Ovary (tissue), 10 donors: ENCODE data around the gene MYO5C. TPM values are rescaled to one million over a fixed set of nuclear protein-coding genes. Genes with fewer than 3 reads are reported as not detected.

Source experiments
- DNase-seq, 5 donors: peaks; one replicate each; pipeline ENCODE4 v3.0.0-alpha.2; 2019 to 2020
- H3K27ac ChIP-seq, 2 donors: fragments of 200-600 bp; one replicate each; pipeline versions ENCODE4 v1.5.1 to v1.8.0; 2019 to 2022
- H3K27me3 ChIP-seq: fragments of 200-600 bp; one replicate; pipeline ENCODE4 v1.8.0; 2022
- H3K36me3 ChIP-seq: fragments of 200-600 bp; sonication (generic); one replicate; pipeline ENCODE4 v1.5.1; 2019
- H3K4me1 ChIP-seq: one replicate; pipeline ENCODE4 v1.8.1; 2013; ENCODE audit warnings: mild to moderate bottlenecking, moderate library complexity; ENCODE audit not compliant: insufficient read depth
- H3K4me3 ChIP-seq: fragments of 200-600 bp; sonication (generic); one replicate; pipeline ENCODE4 v1.5.1; 2017
- H3K9me3 ChIP-seq, 2 donors: fragments of 200-600 bp in 1 of 2; sonication (generic) in 1 of 2; one replicate each; pipeline versions ENCODE4 v1.5.1 to v1.8.1; 2013 to 2019; ENCODE audit warnings: mild to moderate bottlenecking in 1 of 2, moderate library complexity in 1 of 2
- EP300 ChIP-seq: sonication (generic); formaldehyde crosslinking; IDR thresholded peaks from one replicate; pipeline ENCODE4 v1.6.1; 2017; ENCODE audit warnings: antibody characterized with exemption
- POLR2A ChIP-seq: fragments of 450-650 bp; IDR thresholded peaks from one replicate; pipeline ENCODE4 v1.6.1; 2017; ENCODE audit warnings: antibody characterized with exemption, mild to moderate bottlenecking, moderate library complexity
- whole genome bisulfite sequencing, 3 donors: extraction: QIAGEN DNeasy Blood & Tissue Kit in 1 of 3; methylation state at CpG; one replicate each; pipeline versions ENCODE4 v1.1.5 to v1.1.7; 2013 to 2017; 5-methylcytosine and 5-hydroxymethylcytosine counted together
- intact Hi-C, 4 donors: fragments of 100-400 bp; cut with DNase I; formaldehyde crosslinking; loops; one replicate each; pipeline versions ENCODE4 v1.11.0 to v1.15.1; 2022 to 2023
- long read RNA-seq, 3 donors: library from polyadenylated mRNA in 2 of 3; unstranded in 2 of 3; transcript quantifications; one replicate each; pipeline ENCODE4 v2.0.0 and lab custom pipeline, GENCODE V29; 2021 to 2026
- polyA plus RNA-seq, 2 donors: library from polyadenylated mRNA; stranded (reverse); fragments of 200-250 nt in 1 of 2; fragments of 350-450 nt in 1 of 2; fragmentation: Illumina TruSeq in 1 of 2; extraction: RNeasy Lipid Tissue Mini Kit (QIAGEN cat#74804) in 1 of 2; gene quantifications; one replicate each; pipeline ENCODE4 v1.2.3, GENCODE V29; 2013 to 2014
- total RNA-seq, 7 donors: library from RNA; depleted of rRNA in 2 of 7; stranded (reverse); fragments of >200 nt in 2 of 7; fragmentation: NEBNext Ultra II Directional in 3 of 7; extraction: Animal tissue kit (Norgen Biotek cat#: 25700) in 3 of 7; gene quantifications; one replicate each; pipeline versions ENCODE4 v1.1.0 to v1.2.4, GENCODE V29; 2016 to 2023
- TF ChIP-seq, protein P1 (sequence below), 3 donors: fragments of 450-650 bp in 2 of 3; fragments of 200-600 bp in 1 of 3; IDR thresholded peaks; one replicate each; pipeline versions ENCODE4 v1.5.1 to v1.8.0; 2016 to 2022; ENCODE audit warnings: antibody characterized with exemption in 3 of 3, mild to moderate bottlenecking in 1 of 3
- donor health status: DM: no; HTN: no; CAD: no; lungs with moderate emphysema.
- donor health status: DM: no; HTN: no; CAD: no.
- donor health status: Bipolar disorder and iron deficiency.
- donor health status: DM: yes; HTN: yes; CAD: no.
- donor health status: DM: no; HTN: no; CAD: no.
- donor health status: DM: yes; HTN: yes; CAD: no.

Gene MYO5C, protein sequence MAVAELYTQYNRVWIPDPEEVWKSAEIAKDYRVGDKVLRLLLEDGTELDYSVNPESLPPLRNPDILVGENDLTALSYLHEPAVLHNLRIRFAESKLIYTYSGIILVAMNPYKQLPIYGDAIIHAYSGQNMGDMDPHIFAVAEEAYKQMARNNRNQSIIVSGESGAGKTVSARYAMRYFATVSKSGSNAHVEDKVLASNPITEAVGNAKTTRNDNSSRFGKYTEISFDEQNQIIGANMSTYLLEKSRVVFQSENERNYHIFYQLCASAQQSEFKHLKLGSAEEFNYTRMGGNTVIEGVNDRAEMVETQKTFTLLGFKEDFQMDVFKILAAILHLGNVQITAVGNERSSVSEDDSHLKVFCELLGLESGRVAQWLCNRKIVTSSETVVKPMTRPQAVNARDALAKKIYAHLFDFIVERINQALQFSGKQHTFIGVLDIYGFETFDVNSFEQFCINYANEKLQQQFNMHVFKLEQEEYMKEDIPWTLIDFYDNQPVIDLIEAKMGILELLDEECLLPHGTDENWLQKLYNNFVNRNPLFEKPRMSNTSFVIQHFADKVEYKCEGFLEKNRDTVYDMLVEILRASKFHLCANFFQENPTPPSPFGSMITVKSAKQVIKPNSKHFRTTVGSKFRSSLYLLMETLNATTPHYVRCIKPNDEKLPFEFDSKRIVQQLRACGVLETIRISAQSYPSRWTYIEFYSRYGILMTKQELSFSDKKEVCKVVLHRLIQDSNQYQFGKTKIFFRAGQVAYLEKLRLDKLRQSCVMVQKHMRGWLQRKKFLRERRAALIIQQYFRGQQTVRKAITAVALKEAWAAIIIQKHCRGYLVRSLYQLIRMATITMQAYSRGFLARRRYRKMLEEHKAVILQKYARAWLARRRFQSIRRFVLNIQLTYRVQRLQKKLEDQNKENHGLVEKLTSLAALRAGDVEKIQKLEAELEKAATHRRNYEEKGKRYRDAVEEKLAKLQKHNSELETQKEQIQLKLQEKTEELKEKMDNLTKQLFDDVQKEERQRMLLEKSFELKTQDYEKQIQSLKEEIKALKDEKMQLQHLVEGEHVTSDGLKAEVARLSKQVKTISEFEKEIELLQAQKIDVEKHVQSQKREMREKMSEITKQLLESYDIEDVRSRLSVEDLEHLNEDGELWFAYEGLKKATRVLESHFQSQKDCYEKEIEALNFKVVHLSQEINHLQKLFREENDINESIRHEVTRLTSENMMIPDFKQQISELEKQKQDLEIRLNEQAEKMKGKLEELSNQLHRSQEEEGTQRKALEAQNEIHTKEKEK (N-terminal part only)
- 10 to 100 TPM in 4 of 7 donors, 1 to 10 TPM in 3; 1.1 to 23.6 (median 10.8) TPM for total RNA-seq
- 1 to 10 TPM; 3.4 to 4.5 TPM for polyA plus RNA-seq
- long read RNA-seq, donor 1, partial matches to known transcripts, result 2 of 2 reads
- long read RNA-seq, donor 1, other reads (novel, unspliced or antisense), result 0 of 2 reads
- long read RNA-seq, donor 2, result 0 reads
- long read RNA-seq, donor 3, partial matches to known transcripts, result 2 of 9 reads
- long read RNA-seq, donor 3, other reads (novel, unspliced or antisense), result 4 of 9 reads

DNA sequence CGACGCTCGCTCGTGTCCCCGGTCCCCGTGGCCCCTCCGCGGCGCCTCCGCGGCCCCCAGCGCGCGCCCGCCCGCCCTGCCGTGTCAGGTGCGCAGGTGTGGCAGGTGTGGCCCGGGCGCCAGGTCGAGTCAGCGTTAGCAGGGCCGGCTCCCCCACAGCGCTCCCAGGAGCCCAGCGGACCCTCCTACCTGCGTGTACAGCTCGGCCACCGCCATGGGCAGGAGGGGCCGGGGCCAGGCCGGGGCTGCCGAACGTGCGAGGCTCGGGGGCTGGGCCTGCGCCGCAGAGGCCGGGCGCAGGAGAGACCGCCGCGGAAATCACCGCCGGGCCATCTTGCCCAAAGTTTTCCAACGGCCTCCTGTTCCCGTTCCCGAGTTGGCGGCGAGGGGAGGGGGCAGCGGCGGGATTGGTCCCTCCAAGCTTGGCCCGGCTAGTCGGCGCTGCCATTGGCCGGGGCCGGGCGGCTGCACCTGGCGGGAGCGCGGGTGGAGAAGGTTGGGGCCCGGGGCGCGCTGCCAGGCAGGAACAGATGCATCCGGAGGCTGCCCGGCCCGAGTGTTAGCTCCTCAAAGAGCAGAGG, at the start of gene MYO5C:
MYO5C (minus strand) TSS at position 384 of the 581 bp plus-strand sequence; CDS start at position 216, 168 bp downstream.
- no peaks in the 10 kb centered on the region for H3K9me3 ChIP-seq

DNA sequence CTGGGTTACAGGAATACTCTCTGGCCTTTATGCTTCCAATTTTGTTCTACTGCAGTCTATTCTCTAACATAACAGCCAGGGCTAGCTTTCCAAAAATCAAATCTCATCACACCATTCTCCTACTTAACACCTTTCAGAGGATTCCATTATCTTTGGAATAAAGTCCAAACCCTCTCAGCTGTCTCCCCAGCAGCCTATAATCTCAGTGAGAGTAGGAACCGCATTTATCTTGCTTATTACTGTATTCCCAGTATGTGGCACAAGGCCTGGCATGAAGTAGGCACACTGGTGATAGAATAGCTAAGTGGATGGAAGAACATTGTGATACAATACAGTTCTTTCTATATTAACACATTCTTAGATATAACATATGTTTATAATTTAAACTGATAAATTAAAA, 49.0 kb upstream of the MYO5C start:
- H3K27me3 ChIP-seq, result no peaks in the 10 kb centered on the region
- H3K36me3 ChIP-seq, result no peaks in the 10 kb centered on the region
- 93 to 100% (median 97%) methylated on average over 1 of the region's 1 CpG for WGBS, 3 donors
- no peak overlapping the region for H3K4me3 ChIP-seq
- H3K27ac ChIP-seq, result no peak overlapping the region
- TF ChIP-seq EP300 (no peak), POLR2A (no peak)
- TF ChIP-seq, protein P1, sequence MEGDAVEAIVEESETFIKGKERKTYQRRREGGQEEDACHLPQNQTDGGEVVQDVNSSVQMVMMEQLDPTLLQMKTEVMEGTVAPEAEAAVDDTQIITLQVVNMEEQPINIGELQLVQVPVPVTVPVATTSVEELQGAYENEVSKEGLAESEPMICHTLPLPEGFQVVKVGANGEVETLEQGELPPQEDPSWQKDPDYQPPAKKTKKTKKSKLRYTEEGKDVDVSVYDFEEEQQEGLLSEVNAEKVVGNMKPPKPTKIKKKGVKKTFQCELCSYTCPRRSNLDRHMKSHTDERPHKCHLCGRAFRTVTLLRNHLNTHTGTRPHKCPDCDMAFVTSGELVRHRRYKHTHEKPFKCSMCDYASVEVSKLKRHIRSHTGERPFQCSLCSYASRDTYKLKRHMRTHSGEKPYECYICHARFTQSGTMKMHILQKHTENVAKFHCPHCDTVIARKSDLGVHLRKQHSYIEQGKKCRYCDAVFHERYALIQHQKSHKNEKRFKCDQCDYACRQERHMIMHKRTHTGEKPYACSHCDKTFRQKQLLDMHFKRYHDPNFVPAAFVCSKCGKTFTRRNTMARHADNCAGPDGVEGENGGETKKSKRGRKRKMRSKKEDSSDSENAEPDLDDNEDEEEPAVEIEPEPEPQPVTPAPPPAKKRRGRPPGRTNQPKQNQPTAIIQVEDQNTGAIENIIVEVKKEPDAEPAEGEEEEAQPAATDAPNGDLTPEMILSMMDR (IDR thresholded peaks at IDR 0.05), result no peak
- H3K9me3 ChIP-seq, result no peaks in the 10 kb centered on the region
- DNase-seq, result no peak
- intact Hi-C loops, result no loop called here
- no peaks in the 10 kb centered on the region for H3K4me1 ChIP-seq

More for the DNA sequence above, at the start of gene MYO5C:
- peaks cover 2% of the 10 kb centered on the region for H3K27me3 ChIP-seq
- DNase-seq, result peak in 4 of 5 donors; percentile 50 to 67 (median 53)
- intact Hi-C loops, result no loop called here
- whole genome bisulfite sequencing, 3 donors, result 1 to 2% (median 1%) methylated on average over 36 to 65 of the region's 65 CpGs
- no peaks in the 10 kb centered on the region for H3K36me3 ChIP-seq
- H3K27ac ChIP-seq, result no peak within 1 kb of the TSS
- TF ChIP-seq EP300, result no peak
- TF ChIP-seq, protein P1 (IDR thresholded peaks at IDR 0.05), result no peak
- TF ChIP-seq POLR2A, result no peak
- H3K4me3 ChIP-seq, result peak within 1 kb of the TSS; percentile 35
- peaks cover 3% of the 10 kb centered on the region for H3K4me1 ChIP-seq

DNA sequence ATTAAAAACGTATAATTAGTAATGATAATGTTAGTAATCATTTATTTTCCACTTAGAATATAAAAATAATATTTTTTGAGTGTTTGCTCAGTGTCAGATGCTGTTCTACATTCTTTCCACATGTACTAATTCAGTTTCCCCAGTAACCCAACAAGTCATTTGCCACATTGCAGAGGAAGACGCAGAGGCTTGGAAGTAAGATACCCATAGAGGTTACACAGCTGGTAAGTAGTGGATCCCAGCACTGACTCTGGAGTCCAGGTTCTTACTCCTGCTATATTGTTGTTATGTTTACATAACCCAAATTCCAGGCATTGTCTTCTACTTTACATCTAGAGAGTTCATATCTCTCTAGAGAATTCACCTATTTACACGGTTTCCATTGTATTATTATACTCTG, 48.2 kb upstream of the MYO5C start:
- Histone ChIP-seq H3K4me1 (no peaks in the 10 kb centered on the region), H3K36me3 (no peaks in the 10 kb centered on the region), H3K27ac (no peak overlapping the region), H3K27me3 (no peaks in the 10 kb centered on the region), H3K9me3 (no peaks in the 10 kb centered on the region), H3K4me3 (no peak overlapping the region)
- TF ChIP-seq EP300, result no peak
- WGBS, 3 donors, result 75 to 91% (median 87%) methylated on average over 3 of the region's 3 CpGs
- no peak for DNase-seq
- intact Hi-C loops, result no loop called here

DNA sequence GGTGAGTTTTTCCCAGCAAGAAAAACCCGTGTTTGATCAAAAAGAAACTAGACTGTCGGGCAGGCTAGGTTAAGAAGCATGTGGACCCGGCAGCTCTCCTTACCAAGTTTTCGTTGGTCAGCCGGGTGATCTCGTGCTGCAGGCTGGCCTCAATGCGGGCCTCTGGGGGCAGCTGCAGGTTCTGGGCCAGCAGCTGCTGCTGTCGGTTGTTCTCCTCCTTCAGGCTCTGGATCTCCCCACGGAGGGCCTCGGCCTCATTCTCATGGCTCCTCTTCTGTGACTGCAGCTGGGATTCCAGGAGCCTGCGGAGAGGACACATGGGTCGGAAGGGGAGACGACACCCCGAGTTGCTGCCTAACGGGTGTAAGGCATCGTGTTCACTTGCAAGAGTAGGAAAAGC, 44.5 kb upstream of the MYO5C start:
- TF ChIP-seq POLR2A, result no peak
- no peak for TF ChIP-seq EP300
- TF ChIP-seq, protein P1 (IDR thresholded peaks at IDR 0.05), result no peak
- 93 to 94% (median 94%) methylated on average over 15 to 16 of the region's 16 CpGs for WGBS, 3 donors
- no peaks in the 10 kb centered on the region for H3K36me3 ChIP-seq
- no peak overlapping the region for H3K4me3 ChIP-seq
- intact Hi-C loops, result no loop called here
- no peaks in the 10 kb centered on the region for H3K9me3 ChIP-seq
- DNase-seq, result no peak
- H3K27ac ChIP-seq, result no peak overlapping the region
- no peaks in the 10 kb centered on the region for H3K27me3 ChIP-seq
- H3K4me1 ChIP-seq, result no peaks in the 10 kb centered on the region
